ENCODE measurements around the gene RAVER2.

GRCh38 chr1:64711266-64711665 is 33.6 kb upstream of the RAVER2 start:
- TF ChIP-seq CTCF (IDR thresholded peaks at IDR 0.05) (no peak), HMGXB4 (CRISPR knock-in tag; IDR thresholded peaks at IDR 0.05) (no peak), TEAD1 (CRISPR knock-in tag; IDR thresholded peaks at IDR 0.05) (no peak), GABPB1 (CRISPR knock-in tag; IDR thresholded peaks at IDR 0.05) (no peak), ATF2 (CRISPR knock-in tag; IDR thresholded peaks at IDR 0.05; ENCODE audit: borderline replicate concordance, low read depth) (no peak), KAT7 (CRISPR knock-in tag; IDR thresholded peaks at IDR 0.05; ENCODE audit: borderline replicate concordance) (no peak)
